Uterus (tissue), 4 donors: ENCODE data around the gene LMO3. TPM values are rescaled to one million over a fixed set of nuclear protein-coding genes. Genes with fewer than 3 reads are reported as not detected.

Experiments used
- DNase-seq, 2 donors: peaks; one replicate each; pipeline ENCODE4 v3.0.0-alpha.2; 2019 to 2020
- H3K27ac ChIP-seq, 2 donors: fragments of 200-600 bp; sonication (generic); 1 replicate in 1 of 2; 2 replicates in 1 of 2; pipeline ENCODE4 v1.5.1; 2016 to 2018
- H3K27me3 ChIP-seq, 2 donors: fragments of 200-600 bp; sonication (generic); one replicate each; pipeline ENCODE4 v1.5.1; 2018 to 2019; ENCODE audit warnings: control low read depth in 1 of 2
- H3K36me3 ChIP-seq, 2 donors: fragments of 200-600 bp; sonication (generic); one replicate each; pipeline ENCODE4 v1.5.1; 2019; ENCODE audit warnings: control low read depth in 1 of 2
- H3K4me1 ChIP-seq, 2 donors: fragments of 200-600 bp; sonication (generic); one replicate each; pipeline ENCODE4 v1.5.1; 2018 to 2019; ENCODE audit warnings: control low read depth in 1 of 2
- H3K4me3 ChIP-seq, 2 donors: fragments of 200-600 bp; sonication (generic); 1 replicate in 1 of 2; 2 replicates in 1 of 2; pipeline ENCODE4 v1.5.1; 2018 to 2019; ENCODE audit warnings: mild to moderate bottlenecking in 1 of 2
- H3K9me3 ChIP-seq, 2 donors: fragments of 200-600 bp; sonication (generic); one replicate each; pipeline ENCODE4 v1.5.1; 2019; ENCODE audit warnings: control low read depth in 1 of 2
- CTCF ChIP-seq, 4 experiments: fragments of 200-600 bp in 2 of 4; fragments of 450-650 bp in 2 of 4; sonication (generic) in 2 of 4; IDR thresholded peaks; one replicate each; pipeline ENCODE4 v1.5.1; 2016 to 2019; ENCODE audit warnings: antibody characterized with exemption in 4 of 4, mild to moderate bottlenecking in 2 of 4, moderate library complexity in 1 of 4
- POLR2A ChIP-seq, 2 donors: fragments of 450-650 bp; IDR thresholded peaks; one replicate each; pipeline ENCODE4 v1.6.1; 2016; ENCODE audit warnings: antibody characterized with exemption in 2 of 2, mild to moderate bottlenecking in 1 of 2, moderate library complexity in 1 of 2
- intact Hi-C: fragments of 100-400 bp; cut with DNase I; formaldehyde crosslinking; loops from one replicate; pipeline ENCODE4 v1.15.1; 2023; ENCODE audit warnings: low total_unique reads
- total RNA-seq, 4 donors: library from RNA; depleted of rRNA in 3 of 4; stranded (reverse); fragments of >200 nt in 3 of 4; gene quantifications; one replicate each; pipeline versions ENCODE4 v1.1.0 to v1.2.4, GENCODE V29; 2014 to 2023
- donor health status: DM: yes; HTN: yes; CAD: no.

Gene LMO3
- total RNA-seq, 4 donors from 2014 or later = 20.9 to 130 (median 67.8) TPM

GRCh38 chr12:16619537-16619936 lies 13.6 kb upstream of the LMO3 start:
- Histone ChIP-seq H3K4me1 (no peaks in the 10 kb centered on the region), H3K27ac (no peak overlapping the region), H3K36me3 (no peaks in the 10 kb centered on the region), H3K9me3 (no peaks in the 10 kb centered on the region), H3K27me3 (no peaks in the 10 kb centered on the region), H3K4me3 (no peak overlapping the region)
- no peak for DNase-seq
- intact Hi-C loops = loop anchor here (5.0 kb wide), 1 partner anchor 97 kb away; no protein-coding TSS in a partner anchor
- TF ChIP-seq POLR2A (IDR thresholded peaks at IDR 0.05) (no peak), CTCF (IDR thresholded peaks at IDR 0.05) (no peak)

- intact Hi-C loops = loop anchor here (5.0 kb wide), 1 partner anchor 96 kb away; no protein-coding TSS in a partner anchor
- no peak for TF ChIP-seq POLR2A (IDR thresholded peaks at IDR 0.05)
- no peak for TF ChIP-seq CTCF (IDR thresholded peaks at IDR 0.05)
- H3K4me3 ChIP-seq = no peak overlapping the region
- no peak overlapping the region for H3K27ac ChIP-seq
- H3K4me1 ChIP-seq = peaks cover 0 to 1% of the 10 kb centered on the region in 2 donors
- no peaks in the 10 kb centered on the region for H3K9me3 ChIP-seq
- H3K36me3 ChIP-seq = no peaks in the 10 kb centered on the region
- H3K27me3 ChIP-seq = no peaks in the 10 kb centered on the region
- DNase-seq = no peak
These were observed 12.3 kb upstream of the LMO3 start for GRCh38 chr12:16618256-16618655.

- H3K4me1 ChIP-seq = peaks cover 0 to 4% of the 10 kb centered on the region in 2 donors
- intact Hi-C loops = no loop called here
- no peaks in the 10 kb centered on the region for H3K36me3 ChIP-seq
- no peak for DNase-seq
- H3K4me3 ChIP-seq = no peak overlapping the region
- H3K27me3 ChIP-seq = no peaks in the 10 kb centered on the region
- peak overlapping the region; percentile 89 to 94 for H3K27ac ChIP-seq
- no peaks in the 10 kb centered on the region for H3K9me3 ChIP-seq
- no peak for TF ChIP-seq CTCF (IDR thresholded peaks at IDR 0.05)
- TF ChIP-seq POLR2A (IDR thresholded peaks at IDR 0.05) = no peak
These were observed 7.2 kb upstream of the LMO3 start for GRCh38 chr12:16613199-16613598.

- Histone ChIP-seq H3K4me3 (peak overlapping the region in 1 of 2 donors; percentile 11), H3K27ac (peak overlapping the region; percentile 89 to 94), H3K9me3 (no peaks in the 10 kb centered on the region), H3K36me3 (no peaks in the 10 kb centered on the region), H3K4me1 (peaks cover 0 to 4% of the 10 kb centered on the region in 2 donors), H3K27me3 (no peaks in the 10 kb centered on the region)
- no peak for DNase-seq
- intact Hi-C loops = no loop called here
- TF ChIP-seq POLR2A (IDR thresholded peaks at IDR 0.05) (no peak), CTCF (IDR thresholded peaks at IDR 0.05) (no peak)
These were observed 6.7 kb upstream of the LMO3 start for GRCh38 chr12:16612647-16613046.

GRCh38 chr12:16611146-16611545 lies 5.2 kb upstream of the LMO3 start:
- Histone ChIP-seq H3K36me3 (no peaks in the 10 kb centered on the region), H3K27ac (peak overlapping the region; percentile 89 to 94), H3K27me3 (no peaks in the 10 kb centered on the region), H3K4me3 (peak overlapping the region in 1 of 2 donors; percentile 11), H3K4me1 (peaks cover 0 to 4% of the 10 kb centered on the region in 2 donors), H3K9me3 (no peaks in the 10 kb centered on the region)
- intact Hi-C loops = no loop called here
- TF ChIP-seq POLR2A (IDR thresholded peaks at IDR 0.05) = no peak
- TF ChIP-seq CTCF (IDR thresholded peaks at IDR 0.05) = no peak
- no peak for DNase-seq
